H9 (cell line): Measurements from ENCODE around the gene LIPC. TPM values are rescaled to one million over a fixed set of nuclear protein-coding genes. Genes with fewer than 3 reads are reported as not detected.

Experiments
- DNase-seq: peaks from one replicate; pipeline ENCODE4 v3.0.0-alpha.2; 2017
- H2AFZ ChIP-seq: one replicate; pipeline ENCODE4 v1.6.1; 2013; ENCODE audit warnings: mild to moderate bottlenecking, low read length, control low read depth, moderate library complexity
- H2AK5ac ChIP-seq: 2 replicates; pipeline ENCODE4 v1.6.1; 2013; ENCODE audit warnings: low read length, control low read depth, mixed read lengths; ENCODE audit not compliant: insufficient read length
- H2BK120ac ChIP-seq: one replicate; pipeline ENCODE4 v1.6.1; 2013; ENCODE audit warnings: low read depth, mild to moderate bottlenecking, low read length, control low read depth, inconsistent platforms; ENCODE audit not compliant: poor library complexity, severe bottlenecking
- H2BK12ac ChIP-seq: 2 replicates; pipeline ENCODE4 v1.6.1; 2013; ENCODE audit warnings: low read length, control low read depth, mixed read lengths, low read depth; ENCODE audit not compliant: insufficient read length
- H2BK15ac ChIP-seq: 2 replicates; pipeline ENCODE4 v1.6.1; 2013; ENCODE audit warnings: low read depth, low read length, control low read depth
- H2BK20ac ChIP-seq: one replicate; pipeline ENCODE4 v1.6.1; 2013; ENCODE audit warnings: low read depth, mild to moderate bottlenecking, low read length, control low read depth, inconsistent platforms; ENCODE audit not compliant: poor library complexity, severe bottlenecking
- H2BK5ac ChIP-seq: 2 replicates; pipeline ENCODE4 v1.6.1; 2013; ENCODE audit warnings: low read length, control low read depth, mixed read lengths; ENCODE audit not compliant: insufficient read length
- H3K14ac ChIP-seq: 2 replicates; pipeline ENCODE4 v1.6.1; 2013; ENCODE audit warnings: low read length, control low read depth; ENCODE audit not compliant: insufficient read depth
- H3K18ac ChIP-seq: 2 replicates; pipeline ENCODE4 v1.6.1; 2013; ENCODE audit warnings: low read depth, mild to moderate bottlenecking, mixed read lengths, low read length, control low read depth; ENCODE audit not compliant: insufficient read length
- H3K23ac ChIP-seq: 2 replicates; pipeline ENCODE4 v1.6.1; 2013; ENCODE audit warnings: low read length, control low read depth, mixed read lengths, low read depth; ENCODE audit not compliant: insufficient read length
- H3K23me2 ChIP-seq: 2 replicates; pipeline ENCODE4 v1.6.1; 2013; ENCODE audit warnings: low read depth, mild to moderate bottlenecking, mixed read lengths, low read length, control low read depth; ENCODE audit not compliant: insufficient read length, poor library complexity, severe bottlenecking
- H3K27ac ChIP-seq: 2 replicates; pipeline ENCODE4 v1.5.1; 2013; ENCODE audit warnings: low read length, control low read depth, mixed read lengths, low read depth; ENCODE audit not compliant: insufficient read length
- H3K27me3 ChIP-seq: 2 replicates; pipeline ENCODE4 v1.6.1; 2013; ENCODE audit warnings: low read length, control low read depth, inconsistent platforms; ENCODE audit not compliant: insufficient read depth
- H3K4ac ChIP-seq: 2 replicates; pipeline ENCODE4 v1.6.1; 2013; ENCODE audit warnings: low read depth, mild to moderate bottlenecking, control low read depth, inconsistent platforms, low read length, moderate library complexity
- H3K4me1 ChIP-seq: 2 replicates; pipeline ENCODE4 v1.6.1; 2013; ENCODE audit warnings: low read length, control low read depth, inconsistent platforms; ENCODE audit not compliant: insufficient read depth
- H3K4me2 ChIP-seq: 2 replicates; pipeline ENCODE4 v1.6.1; 2013; ENCODE audit warnings: low read length, control low read depth, mixed read lengths; ENCODE audit not compliant: insufficient read length, insufficient read depth
- H3K56ac ChIP-seq: 2 replicates; pipeline ENCODE4 v1.6.1; 2013; ENCODE audit warnings: low read depth, mild to moderate bottlenecking, mixed read lengths, low read length, control low read depth; ENCODE audit not compliant: insufficient read length
- H3K79me1 ChIP-seq: 2 replicates; pipeline ENCODE4 v1.6.1; 2013; ENCODE audit warnings: low read depth, mild to moderate bottlenecking, moderate library complexity, low read length, control low read depth, inconsistent platforms; ENCODE audit not compliant: insufficient read depth, poor library complexity, severe bottlenecking
- H3K79me2 ChIP-seq: 2 replicates; pipeline ENCODE4 v1.6.1; 2013; ENCODE audit warnings: low read length, control low read depth, inconsistent platforms; ENCODE audit not compliant: insufficient read depth
- H3K9ac ChIP-seq: 2 replicates; pipeline ENCODE4 v1.6.1; 2013; ENCODE audit warnings: low read length, control low read depth, mixed read lengths; ENCODE audit not compliant: insufficient read length; ENCODE audit errors: extremely low read depth
- H3K9me3 ChIP-seq: one replicate; pipeline ENCODE4 v1.6.1; 2013; ENCODE audit warnings: low read depth, low read length, inconsistent platforms; ENCODE audit not compliant: control insufficient read depth
- H3T11ph ChIP-seq: one replicate; pipeline ENCODE4 v1.6.1; 2013; ENCODE audit warnings: mild to moderate bottlenecking, low read length, control low read depth, inconsistent platforms
- H4K20me1 ChIP-seq: one replicate; pipeline ENCODE4 v1.6.1; 2013; ENCODE audit not compliant: control insufficient read depth, insufficient read length, insufficient read depth
- H4K5ac ChIP-seq: 2 replicates; pipeline ENCODE4 v1.6.1; 2013; ENCODE audit warnings: low read depth, mild to moderate bottlenecking, mixed read lengths, low read length, control low read depth; ENCODE audit not compliant: insufficient read length
- H4K8ac ChIP-seq: replicated peaks from 2 replicates; pipeline ENCODE4 v1.6.1; 2013; ENCODE audit warnings: low read length, control low read depth, mixed read lengths, low read depth; ENCODE audit not compliant: insufficient read length
- H4K91ac ChIP-seq: 2 replicates; pipeline ENCODE4 v1.6.1; 2013; ENCODE audit warnings: low read depth, mild to moderate bottlenecking, moderate library complexity, mixed read lengths, low read length, control low read depth; ENCODE audit not compliant: insufficient read length
- H3K27ac Mint-ChIP-seq, 3 experiments: 2 replicates in 2 of 3; 3 replicates in 1 of 3; pipeline ENCODE4 v1.8.0; 2020 to 2021; ENCODE audit warnings: mixed read lengths in 3 of 3, mild to moderate bottlenecking in 1 of 3, moderate library complexity in 1 of 3
- H3K27me3 Mint-ChIP-seq: 2 replicates; pipeline ENCODE4 v1.8.0; 2021; ENCODE audit warnings: low read depth, mild to moderate bottlenecking, moderate library complexity, mixed read lengths
- H3K36me3 Mint-ChIP-seq, 3 experiments: 2 replicates in 2 of 3; 3 replicates in 1 of 3; pipeline ENCODE4 v1.8.0; 2020 to 2021; ENCODE audit warnings: low read depth in 3 of 3, mixed read lengths in 3 of 3; ENCODE audit not compliant: insufficient read depth in 1 of 3
- H3K4me1 Mint-ChIP-seq, 2 experiments: 2 replicates each; pipeline ENCODE4 v1.8.0; 2020; ENCODE audit warnings: mixed read lengths in 2 of 2
- H3K4me3 Mint-ChIP-seq, 2 experiments: 2 replicates in 1 of 2; 3 replicates in 1 of 2; pipeline ENCODE4 v1.8.0; 2020 to 2021; ENCODE audit warnings: mild to moderate bottlenecking in 2 of 2, mixed read lengths in 2 of 2, moderate library complexity in 1 of 2
- H3K9me3 Mint-ChIP-seq, 2 experiments: 2 replicates in 1 of 2; 3 replicates in 1 of 2; pipeline ENCODE4 v1.8.0; 2020; ENCODE audit warnings: mild to moderate bottlenecking in 2 of 2, mixed read lengths in 2 of 2, moderate library complexity in 1 of 2
- CTCF ChIP-seq: fragments of 200-600 bp; sonication (generic); conservative IDR thresholded peaks from 3 replicates; pipeline ENCODE4 v1.8.0; 2021; ENCODE audit warnings: antibody characterized with exemption, mild to moderate bottlenecking
- WGBS: extraction: QIAGEN DNeasy Blood & Tissue Kit; methylation state at CpG from one replicate; pipeline ENCODE4 v1.1.7; 2013; ENCODE audit warnings: missing lambda C conversion rate, low lambda C conversion rate, mixed read lengths; ENCODE audit not compliant: insufficient read length; ENCODE audit errors: extremely low coverage; 5-methylcytosine and 5-hydroxymethylcytosine counted together
- total RNA-seq: library from RNA; stranded (reverse); gene quantifications from 2 replicates; pipeline ENCODE4 v1.2.1, GENCODE V29; 2021

LIPC gene
- total RNA-seq, 1 experiment from 2014 or later = not detected

GRCh38 chr15:58571491-58571890 lies 139.7 kb downstream of the LIPC start:
- no peak for TF ChIP-seq CTCF
- H3K23ac ChIP-seq = no peak overlapping the region

More at GRCh38 chr15:58571491-58571890, 139.7 kb downstream of the LIPC start:
- Histone ChIP-seq H3K4me2 (no peak overlapping the region), H4K8ac (no peak overlapping the region), H2BK15ac (no peak overlapping the region), H3K9me3 (no peaks in the 10 kb centered on the region), H3K23me2 (no peaks in the 10 kb centered on the region), H3T11ph (no peak overlapping the region), H2BK20ac (no peak overlapping the region), H3K4ac (no peak overlapping the region), H3K9ac (no peak overlapping the region), H4K20me1 (no peaks in the 10 kb centered on the region), H2AFZ (no peak overlapping the region), H4K91ac (no peak overlapping the region), H3K56ac (no peak overlapping the region), H3K14ac (no peak overlapping the region), H2AK5ac (no peak overlapping the region), H2BK120ac (no peak overlapping the region), H3K27me3 (no peaks in the 10 kb centered on the region), H3K79me2 (no peaks in the 10 kb centered on the region), H3K79me1 (no peaks in the 10 kb centered on the region), H2BK12ac (no peak overlapping the region), H3K27ac (no peak overlapping the region), H3K4me1 (no peaks in the 10 kb centered on the region), H3K18ac (no peak overlapping the region), H4K5ac (no peak overlapping the region), H2BK5ac (no peak overlapping the region)
- no CpG with 5 or more reads among the region's 6 CpGs for WGBS
- no peaks in the 10 kb centered on the region for H3K9me3 Mint-ChIP-seq
- no peak overlapping the region for H3K4me3 Mint-ChIP-seq
- H3K36me3 Mint-ChIP-seq = no peaks in the 10 kb centered on the region; a peak in 1 of 7 replicates
- H3K4me1 Mint-ChIP-seq = no peaks in the 10 kb centered on the region; a peak in 1 of 4 replicates
- no peaks in the 10 kb centered on the region for H3K27me3 Mint-ChIP-seq
- DNase-seq = no peak
- H3K27ac Mint-ChIP-seq = no peak overlapping the region
